ENCODE results near the gene CAPRIN2. TPM values are rescaled to one million over a fixed set of nuclear protein-coding genes. Genes with fewer than 3 reads are reported as not detected.

The CAPRIN2 gene
- total RNA-seq, 2 donors from 2014 or later: 52.8 to 61.8 TPM

GRCh38 chr12:30732954-30733637, 21.7 kb downstream of the CAPRIN2 start:
- no peak for DNase-seq (ENCODE audit: low spot score)
- Histone ChIP-seq H3K27me3 (replicated peaks; ENCODE audit: insufficient read depth) (no peaks in the 10 kb centered on the region), H3K9me3 (no peaks in the 10 kb centered on the region), H3K4me3 (no peak overlapping the region), H3K27ac (no peak overlapping the region), H3K36me3 (peaks cover 4% of the 10 kb centered on the region), H3K4me1 (ENCODE audit: control insufficient read depth in 1 of 2, low read depth in 2 of 2) (no peaks in the 10 kb centered on the region)
- no peak for ATAC-seq (ENCODE audit: insufficient number of reproducible peaks, low FRiP score, low read depth)
- TF ChIP-seq CTCF (IDR thresholded peaks at IDR 0.05): no peak

- H3K36me3 ChIP-seq: peaks cover 4% of the 10 kb centered on the region
- DNase-seq (ENCODE audit: low spot score) (no peak), ATAC-seq (ENCODE audit: insufficient number of reproducible peaks, low FRiP score, low read depth) (no peak)
- no peaks in the 10 kb centered on the region for H3K27me3 ChIP-seq (replicated peaks; ENCODE audit: insufficient read depth)
- TF ChIP-seq CTCF (IDR thresholded peaks at IDR 0.05): no peak
- peaks cover 8 to 9% of the 10 kb centered on the region in 2 donors for H3K4me1 ChIP-seq (ENCODE audit: control insufficient read depth in 1 of 2, low read depth in 2 of 2)
- H3K27ac ChIP-seq: no peak overlapping the region
- H3K9me3 ChIP-seq: no peaks in the 10 kb centered on the region
- no peak overlapping the region for H3K4me3 ChIP-seq
These were observed 24.7 kb downstream of the CAPRIN2 start for GRCh38 chr12:30730011-30730410.

GRCh38 chr12:30729547-30729946, 25.2 kb downstream of the CAPRIN2 start:
- Histone ChIP-seq H3K27ac (no peak overlapping the region), H3K36me3 (peaks cover 4% of the 10 kb centered on the region), H3K9me3 (no peaks in the 10 kb centered on the region), H3K4me3 (no peak overlapping the region), H3K4me1 (ENCODE audit: control insufficient read depth in 1 of 2, low read depth in 2 of 2) (peaks cover 8 to 9% of the 10 kb centered on the region in 2 donors), H3K27me3 (replicated peaks; ENCODE audit: insufficient read depth) (no peaks in the 10 kb centered on the region)
- ATAC-seq (ENCODE audit: insufficient number of reproducible peaks, low FRiP score, low read depth): no peak
- TF ChIP-seq CTCF (IDR thresholded peaks at IDR 0.05): no peak
- no peak for DNase-seq (ENCODE audit: low spot score)

- H3K9me3 ChIP-seq: no peaks in the 10 kb centered on the region
- peaks cover 8% of the 10 kb centered on the region for H3K36me3 ChIP-seq
- no peak for ATAC-seq (ENCODE audit: insufficient number of reproducible peaks, low FRiP score, low read depth)
- TF ChIP-seq CTCF (IDR thresholded peaks at IDR 0.05): no peak
- no peak overlapping the region for H3K27ac ChIP-seq
- H3K4me1 ChIP-seq (ENCODE audit: control insufficient read depth in 1 of 2, low read depth in 2 of 2): peaks cover 8 to 9% of the 10 kb centered on the region in 2 donors
- H3K27me3 ChIP-seq (replicated peaks; ENCODE audit: insufficient read depth): no peaks in the 10 kb centered on the region
- H3K4me3 ChIP-seq: no peak overlapping the region
- DNase-seq (ENCODE audit: low spot score): no peak
These were observed 28.1 kb downstream of the CAPRIN2 start for GRCh38 chr12:30726647-30727046.

- no peak for TF ChIP-seq CTCF (IDR thresholded peaks at IDR 0.05)
- Histone ChIP-seq H3K27me3 (replicated peaks; ENCODE audit: insufficient read depth) (no peaks in the 10 kb centered on the region), H3K4me3 (no peak overlapping the region), H3K4me1 (ENCODE audit: control insufficient read depth in 1 of 2, low read depth in 2 of 2) (peaks cover 8 to 9% of the 10 kb centered on the region in 2 donors), H3K36me3 (peaks cover 13% of the 10 kb centered on the region), H3K27ac (no peak overlapping the region), H3K9me3 (no peaks in the 10 kb centered on the region)
- DNase-seq (ENCODE audit: low spot score): no peak
- ATAC-seq (ENCODE audit: insufficient number of reproducible peaks, low FRiP score, low read depth): peak; percentile 85
These were observed 29.0 kb downstream of the CAPRIN2 start for GRCh38 chr12:30725739-30726138.

All from thoracic aorta (tissue), 2 donors.